Choroid plexus epithelial cell (primary cell): ENCODE results near the gene KCNG4.

Experiments used
- DNase-seq: peaks from one replicate; pipeline ENCODE4 v3.0.0-alpha.2; 2010; ENCODE audit warnings: low read depth
- H3K4me3 ChIP-seq: 2 replicates; pipeline ENCODE4 v1.5.1; 2011; ENCODE audit warnings: low read depth, mild to moderate bottlenecking, control low read depth, low read length, moderate library complexity
- CTCF ChIP-seq: conservative IDR thresholded peaks from 2 replicates; pipeline ENCODE4 v1.5.1; 2011; ENCODE audit warnings: low read depth, mild to moderate bottlenecking, control low read depth, inconsistent platforms, low read length, moderate library complexity

KCNG4 gene

GRCh38 chr16:84253173-84253572 lies 13.4 kb upstream of the KCNG4 start:
- H3K4me3 ChIP-seq: no peak overlapping the region
- no peak for DNase-seq
- TF ChIP-seq CTCF: no peak

- TF ChIP-seq CTCF: no peak
- no peak for DNase-seq
- no peak overlapping the region for H3K4me3 ChIP-seq
Measured at GRCh38 chr16:84252184-84252583, 12.4 kb upstream of the KCNG4 start.

GRCh38 chr16:84247844-84248243 lies 8.0 kb upstream of the KCNG4 start:
- DNase-seq: no peak
- TF ChIP-seq CTCF: no peak
- H3K4me3 ChIP-seq: no peak overlapping the region

- H3K4me3 ChIP-seq: no peak overlapping the region
- no peak for DNase-seq
- no peak for TF ChIP-seq CTCF
Measured at GRCh38 chr16:84247331-84247730, 7.5 kb upstream of the KCNG4 start.

- TF ChIP-seq CTCF: no peak
- no peak overlapping the region for H3K4me3 ChIP-seq
- DNase-seq: no peak
Measured at GRCh38 chr16:84246679-84247077, 6.9 kb upstream of the KCNG4 start.

GRCh38 chr16:84245956-84246678 lies 6.3 kb upstream of the KCNG4 start:
- no peak overlapping the region for H3K4me3 ChIP-seq

More at GRCh38 chr16:84245956-84246678, 6.3 kb upstream of the KCNG4 start:
- no peak for DNase-seq
- TF ChIP-seq CTCF: no peak
